Bronchial epithelial cell (primary cell): ENCODE measurements around the gene CSMD2. TPM values are rescaled to one million over a fixed set of nuclear protein-coding genes. Genes with fewer than 3 reads are reported as not detected.

ENCODE experiments used
- DNase-seq: peaks from one replicate; pipeline ENCODE4 v3.0.0-alpha.2; 2010; ENCODE audit warnings: low read depth
- FAIRE-seq: peaks from 2 replicates; lab custom pipeline; 2011; peaks lifted over from hg19 to GRCh38; lab: Jason Lieb, UNC
- H3K27me3 ChIP-seq: 2 replicates; pipeline ENCODE4 v1.5.1; 2011; ENCODE audit warnings: low read length; ENCODE audit not compliant: control insufficient read depth, insufficient read depth
- H3K36me3 ChIP-seq: 2 replicates; pipeline ENCODE4 v1.5.1; 2011; ENCODE audit warnings: low read length; ENCODE audit not compliant: control insufficient read depth, insufficient read depth
- H3K4me3 ChIP-seq: 2 replicates; pipeline ENCODE4 v1.5.1; 2011; ENCODE audit warnings: mild to moderate bottlenecking, low read depth, low read length, control low read depth
- total RNA-seq: library from RNA; depleted of rRNA; stranded (reverse); fragments of >200 nt; gene quantifications from 2 replicates; pipeline ENCODE4 v1.2.1, GENCODE V29; 2014
- TF ChIP-seq, protein P1 (sequence below): IDR thresholded peaks from 2 replicates; pipeline ENCODE4 v1.5.1; 2011; ENCODE audit warnings: mild to moderate bottlenecking, moderate library complexity, low read length, control low read depth, inconsistent platforms; ENCODE audit not compliant: insufficient read depth, severe bottlenecking

CSMD2 gene
- total RNA-seq, 1 donor from 2014 or later, result not detected

DNA sequence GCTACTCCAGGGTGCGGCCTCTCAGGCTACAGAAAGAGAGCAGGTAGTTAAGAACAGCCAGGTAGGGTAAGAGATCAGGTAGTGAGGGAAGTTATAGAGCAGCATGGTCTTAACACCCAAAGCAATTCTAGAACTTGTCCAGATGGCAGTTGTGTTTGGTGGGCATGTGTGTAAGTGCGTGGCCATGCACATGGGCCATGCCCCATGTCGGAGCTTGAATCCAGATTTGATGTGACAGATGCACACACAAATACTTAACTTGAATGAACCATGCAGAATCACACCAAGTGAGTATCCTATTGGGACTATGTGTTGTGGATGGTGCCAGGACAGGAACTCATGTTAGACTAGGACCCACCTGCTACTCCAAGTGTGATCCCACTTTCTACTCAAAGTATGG lies 446.8 kb downstream of the CSMD2 start:
- no peak for DNase-seq
- no peaks in the 10 kb centered on the region for H3K27me3 ChIP-seq
- FAIRE-seq, result peak; percentile 36
- H3K36me3 ChIP-seq, result no peaks in the 10 kb centered on the region
- H3K4me3 ChIP-seq, result no peak overlapping the region
- TF ChIP-seq, protein P1, sequence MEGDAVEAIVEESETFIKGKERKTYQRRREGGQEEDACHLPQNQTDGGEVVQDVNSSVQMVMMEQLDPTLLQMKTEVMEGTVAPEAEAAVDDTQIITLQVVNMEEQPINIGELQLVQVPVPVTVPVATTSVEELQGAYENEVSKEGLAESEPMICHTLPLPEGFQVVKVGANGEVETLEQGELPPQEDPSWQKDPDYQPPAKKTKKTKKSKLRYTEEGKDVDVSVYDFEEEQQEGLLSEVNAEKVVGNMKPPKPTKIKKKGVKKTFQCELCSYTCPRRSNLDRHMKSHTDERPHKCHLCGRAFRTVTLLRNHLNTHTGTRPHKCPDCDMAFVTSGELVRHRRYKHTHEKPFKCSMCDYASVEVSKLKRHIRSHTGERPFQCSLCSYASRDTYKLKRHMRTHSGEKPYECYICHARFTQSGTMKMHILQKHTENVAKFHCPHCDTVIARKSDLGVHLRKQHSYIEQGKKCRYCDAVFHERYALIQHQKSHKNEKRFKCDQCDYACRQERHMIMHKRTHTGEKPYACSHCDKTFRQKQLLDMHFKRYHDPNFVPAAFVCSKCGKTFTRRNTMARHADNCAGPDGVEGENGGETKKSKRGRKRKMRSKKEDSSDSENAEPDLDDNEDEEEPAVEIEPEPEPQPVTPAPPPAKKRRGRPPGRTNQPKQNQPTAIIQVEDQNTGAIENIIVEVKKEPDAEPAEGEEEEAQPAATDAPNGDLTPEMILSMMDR, result no peak

GRCh38 chr1:33716976-33717688 lies 447.9 kb downstream of the CSMD2 start:
- FAIRE-seq (peak; percentile 23), DNase-seq (no peak)
- no peaks in the 10 kb centered on the region for H3K27me3 ChIP-seq
- H3K4me3 ChIP-seq, result no peak overlapping the region
- TF ChIP-seq, protein P1, result no peak
- H3K36me3 ChIP-seq, result no peaks in the 10 kb centered on the region

GRCh38 chr1:33715195-33715811 lies 449.7 kb downstream of the CSMD2 start:
- DNase-seq, result no peak
- no peak overlapping the region for H3K4me3 ChIP-seq
- H3K36me3 ChIP-seq, result no peaks in the 10 kb centered on the region
- H3K27me3 ChIP-seq, result no peaks in the 10 kb centered on the region
- TF ChIP-seq, protein P1, result no peak
- no peak for FAIRE-seq

GRCh38 chr1:33714421-33714820 lies 450.6 kb downstream of the CSMD2 start:
- Histone ChIP-seq H3K4me3 (no peak overlapping the region), H3K36me3 (no peaks in the 10 kb centered on the region), H3K27me3 (no peaks in the 10 kb centered on the region)
- TF ChIP-seq, protein P1, result no peak
- DNase-seq, result no peak
- FAIRE-seq, result no peak

- no peak for DNase-seq
- TF ChIP-seq, protein P1, result no peak
- FAIRE-seq, result no peak
Observed at GRCh38 chr1:33713058-33713877, 451.8 kb downstream of the CSMD2 start.

More at GRCh38 chr1:33713058-33713877, 451.8 kb downstream of the CSMD2 start:
- Histone ChIP-seq H3K4me3 (no peak overlapping the region), H3K27me3 (no peaks in the 10 kb centered on the region), H3K36me3 (no peaks in the 10 kb centered on the region)
